CD4-positive, alpha-beta T cell treated with Interleukin-4 for 1 hour (primary cell): ENCODE measurements around the gene POLD1.
"Not testable (repeated sequence)": the region's sequence is repeated elsewhere in the genome, so short reads cannot be mapped to it uniquely, and the experiment has no call there.

Source experiments
- DNase-seq, 2 donors: peaks; one replicate each; pipeline ENCODE4 v3.0.0-alpha.2; 2020 to 2022

The POLD1 gene

DNA sequence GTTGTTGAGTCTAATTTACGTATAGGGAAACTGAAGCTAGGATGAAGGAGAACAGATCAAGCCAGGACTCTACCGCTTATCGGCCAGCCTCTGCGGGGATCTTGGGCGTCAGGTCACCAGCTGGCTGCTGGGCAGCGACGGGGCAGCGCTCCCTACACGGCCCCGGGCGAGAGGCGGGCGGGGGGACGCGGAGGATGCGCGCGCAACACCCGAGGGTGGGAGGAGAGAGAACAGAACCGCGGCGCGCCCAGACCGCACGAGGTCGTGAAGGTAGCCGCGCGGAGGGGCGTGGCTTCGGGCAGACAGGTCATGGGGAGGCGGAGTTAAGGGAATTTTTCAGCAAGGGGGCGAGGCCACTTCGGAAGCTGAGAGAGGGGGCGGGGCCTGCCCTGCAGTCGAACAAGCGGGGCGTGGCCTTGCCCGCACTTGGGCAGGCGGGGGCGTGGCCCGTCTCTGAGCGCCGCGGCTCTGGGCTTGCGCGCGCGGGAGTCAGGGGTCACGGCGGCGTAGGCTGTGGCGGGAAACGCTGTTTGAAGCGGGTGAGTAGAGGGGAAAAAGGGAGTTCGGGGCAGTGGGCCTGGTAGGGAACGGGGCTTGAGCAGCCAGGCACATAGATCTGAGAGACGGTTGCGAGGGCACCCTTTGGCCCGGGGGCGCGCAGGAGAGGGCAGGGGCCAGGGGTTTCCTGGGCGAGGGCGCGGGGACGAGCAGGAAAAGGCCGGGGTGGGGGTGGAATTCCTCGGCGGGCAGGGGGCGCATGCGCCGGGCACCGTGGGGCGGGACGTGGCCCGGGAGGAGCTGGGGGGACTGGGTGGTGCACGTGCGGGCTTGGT, at the start of gene POLD1:
Gene POLD1, plus strand, starts transcription at position 496 of the 833 bp plus-strand sequence. CDS start 14,505 bp downstream, outside the sequence.
- DNase-seq, result peak; percentile 99

- no peak for DNase-seq
These were observed 49.3 kb upstream of the POLD1 start for GRCh38 chr19:50334741-50335421.

GRCh38 chr19:50337031-50337430, 47.1 kb upstream of the POLD1 start:
- not testable (repeated sequence) for DNase-seq

DNA sequence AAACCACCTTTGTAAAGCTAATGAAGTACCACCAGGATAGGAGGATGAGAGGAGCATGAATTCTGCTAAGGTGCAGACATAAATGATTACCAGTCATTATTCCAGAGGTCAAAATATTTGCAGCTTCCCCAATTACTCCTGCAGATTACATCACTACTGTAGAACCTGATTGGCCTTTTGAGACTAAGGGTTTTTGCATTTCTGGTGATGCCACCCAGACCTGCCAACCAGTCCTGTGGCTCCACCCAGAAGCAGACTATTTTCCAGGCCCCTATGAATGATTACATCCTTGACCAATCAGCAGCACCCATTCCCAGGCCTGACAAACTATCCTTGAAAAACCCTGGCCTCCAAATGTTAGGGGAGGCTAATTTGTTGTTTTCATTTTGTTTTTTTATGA, 43.8 kb upstream of the POLD1 start:
- no peak for DNase-seq

GRCh38 chr19:50341091-50341564, 43.0 kb upstream of the POLD1 start:
- peak in 1 of 2 donors; percentile 35 for DNase-seq

DNA sequence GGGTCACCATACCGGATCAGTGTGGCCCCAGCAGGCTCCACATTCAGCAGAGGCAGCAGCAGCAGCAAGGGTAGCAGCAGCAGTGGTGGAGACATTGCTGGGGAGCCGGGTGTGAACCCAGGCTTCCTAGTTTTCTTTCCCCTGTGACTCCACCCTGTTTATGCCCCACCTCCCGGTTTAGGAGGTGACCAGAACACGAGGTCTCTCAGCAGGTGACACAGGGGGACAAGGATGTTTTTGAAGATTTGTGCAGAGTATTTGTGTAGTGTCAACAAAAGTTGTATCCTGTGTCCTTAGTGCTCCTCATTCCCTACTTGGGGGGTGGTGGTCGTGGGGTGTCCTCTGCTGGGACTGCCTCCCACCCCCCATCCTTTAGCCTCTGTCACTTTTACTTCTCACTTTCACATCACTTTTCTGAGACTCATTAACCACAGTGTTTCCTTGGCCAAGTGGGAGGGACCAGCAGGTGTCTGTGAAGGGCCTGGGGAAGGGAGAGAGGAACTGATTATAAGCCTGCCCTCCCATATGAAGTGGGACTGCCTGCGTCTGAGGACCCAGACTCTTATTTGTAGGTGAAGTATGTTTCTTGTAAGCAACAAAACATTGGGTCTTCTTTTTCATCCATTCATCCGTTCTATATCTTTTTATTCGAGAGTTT, 39.4 kb upstream of the POLD1 start:
- peak in 1 of 2 donors; percentile 71 for DNase-seq

DNA sequence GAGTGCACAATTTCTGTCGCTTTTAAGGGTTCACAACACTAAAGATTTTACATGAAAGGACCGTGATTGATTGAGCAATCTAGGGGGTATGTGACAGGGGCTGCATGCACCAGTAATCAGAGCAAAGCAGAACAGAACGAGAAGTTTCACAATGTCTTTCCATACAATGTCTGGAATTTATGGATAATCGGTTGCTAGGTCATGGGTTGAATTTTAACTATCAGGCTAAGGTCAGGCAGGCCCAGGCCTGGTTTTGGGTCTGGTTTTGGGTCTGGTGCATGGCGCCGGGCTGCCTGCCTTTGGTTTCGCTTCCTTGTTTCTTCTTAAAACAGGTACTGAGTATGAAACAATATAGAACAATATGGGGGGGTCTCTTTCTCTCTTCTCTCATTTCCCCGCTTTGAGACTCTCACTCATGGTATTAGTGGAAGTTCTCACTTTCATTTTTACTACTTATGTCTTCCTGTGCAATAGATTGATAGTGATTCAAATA, 37.0 kb upstream of the POLD1 start:
- DNase-seq, result peak in 1 of 2 donors; percentile 65

DNA sequence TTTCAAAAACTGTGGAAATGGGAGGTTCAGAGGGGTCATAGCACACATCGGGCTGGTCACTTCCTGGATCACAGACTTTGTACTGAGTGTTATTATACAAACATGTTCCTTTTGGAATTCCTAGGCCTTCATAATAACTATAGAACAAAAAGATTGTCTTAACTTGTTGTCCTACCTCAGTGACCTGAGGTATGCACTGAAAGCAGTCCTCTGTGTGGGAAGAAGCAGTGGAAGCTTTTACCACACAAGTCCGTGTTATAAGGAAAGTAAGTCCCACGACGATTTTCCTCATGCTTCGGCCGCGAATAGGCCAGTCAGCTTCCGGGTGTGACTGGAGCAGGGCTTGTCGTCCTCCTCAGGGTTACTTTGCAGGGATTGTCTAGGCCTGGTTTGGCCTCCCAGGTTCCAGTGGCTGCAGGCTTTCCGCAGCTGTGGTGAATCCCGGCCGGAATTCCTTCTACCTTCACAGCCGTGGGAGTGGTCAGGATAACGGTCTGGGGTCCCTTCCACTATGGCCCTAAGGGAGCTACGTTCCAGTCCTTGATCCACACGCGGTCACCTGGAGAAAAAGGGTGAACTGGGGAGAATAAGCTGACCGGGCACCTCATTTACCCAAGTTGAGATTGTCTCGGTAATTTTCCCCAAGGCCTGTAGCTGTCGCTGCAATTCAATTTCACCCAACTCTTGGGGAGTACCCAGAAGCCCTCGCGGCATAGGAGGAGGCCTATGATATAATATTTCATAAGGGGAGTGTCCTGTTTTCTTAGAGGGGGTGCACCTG, 34.7 kb upstream of the POLD1 start:
- DNase-seq, result no peak

DNA sequence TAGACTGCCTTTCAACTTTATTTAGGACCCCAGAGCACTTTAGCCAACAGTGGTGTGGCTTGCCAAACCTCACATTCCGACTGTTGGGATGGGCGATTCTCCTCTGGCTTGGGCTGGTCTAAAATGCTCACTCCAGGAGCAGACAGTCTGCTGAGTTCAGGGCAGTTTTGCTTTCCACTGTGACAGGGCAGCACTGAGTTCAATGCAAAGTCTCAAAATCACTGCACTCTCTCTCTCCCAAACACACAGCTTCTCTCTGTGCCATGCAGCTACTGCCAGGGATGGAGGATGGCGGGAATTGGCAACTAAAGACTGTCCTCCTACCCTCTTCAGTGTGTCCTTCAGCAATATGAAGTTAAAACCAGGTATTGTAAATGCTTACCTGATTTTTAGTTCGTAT, 31.9 kb upstream of the POLD1 start:
- no peak for DNase-seq

DNA sequence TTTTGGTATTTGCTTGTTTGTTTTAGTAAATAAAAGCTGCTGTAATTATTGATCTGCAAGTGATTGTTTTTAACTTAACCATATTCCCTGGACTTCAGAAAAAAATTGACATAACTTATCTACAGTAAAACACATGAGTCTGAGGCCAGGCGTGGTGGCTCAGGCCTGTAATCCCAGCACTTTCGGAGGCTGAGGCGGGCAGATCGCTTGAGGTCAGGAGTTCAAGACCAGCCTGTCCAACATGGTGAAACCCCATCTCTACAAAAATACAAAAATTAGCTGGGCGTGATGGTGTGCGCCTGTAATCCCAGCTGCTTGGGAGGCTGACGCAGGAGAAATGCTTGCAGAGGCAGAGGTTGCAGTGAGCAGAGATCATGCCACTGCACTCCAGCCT, 30.7 kb upstream of the POLD1 start:
- DNase-seq, result not testable (repeated sequence)

DNA sequence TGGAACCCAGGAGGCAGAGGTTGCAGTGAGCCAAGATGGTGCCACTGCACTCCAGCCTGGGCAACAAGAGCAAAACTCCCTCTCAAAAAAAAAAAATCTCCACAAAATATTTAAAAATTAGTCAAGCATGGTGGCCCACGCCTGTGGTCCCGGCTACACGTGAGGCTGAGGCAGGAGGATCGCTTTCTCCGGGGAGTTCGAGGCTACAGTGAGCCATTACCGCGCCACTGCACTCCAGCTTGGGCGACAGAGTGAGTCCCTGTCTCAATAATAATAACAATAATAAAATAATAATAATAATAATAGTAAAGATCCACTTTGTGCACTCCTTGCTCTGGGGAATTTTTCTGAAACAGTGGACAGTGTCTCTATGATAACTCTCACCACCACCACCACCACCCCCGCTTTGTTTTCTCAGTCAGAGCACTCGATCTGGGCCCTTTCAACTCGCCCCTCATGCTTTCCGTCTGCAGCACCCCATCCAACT, 27.4 kb upstream of the POLD1 start:
- no peak for DNase-seq

GRCh38 chr19:50357178-50358100, 26.7 kb upstream of the POLD1 start:
- peak; percentile 91 to 92 for DNase-seq

DNA sequence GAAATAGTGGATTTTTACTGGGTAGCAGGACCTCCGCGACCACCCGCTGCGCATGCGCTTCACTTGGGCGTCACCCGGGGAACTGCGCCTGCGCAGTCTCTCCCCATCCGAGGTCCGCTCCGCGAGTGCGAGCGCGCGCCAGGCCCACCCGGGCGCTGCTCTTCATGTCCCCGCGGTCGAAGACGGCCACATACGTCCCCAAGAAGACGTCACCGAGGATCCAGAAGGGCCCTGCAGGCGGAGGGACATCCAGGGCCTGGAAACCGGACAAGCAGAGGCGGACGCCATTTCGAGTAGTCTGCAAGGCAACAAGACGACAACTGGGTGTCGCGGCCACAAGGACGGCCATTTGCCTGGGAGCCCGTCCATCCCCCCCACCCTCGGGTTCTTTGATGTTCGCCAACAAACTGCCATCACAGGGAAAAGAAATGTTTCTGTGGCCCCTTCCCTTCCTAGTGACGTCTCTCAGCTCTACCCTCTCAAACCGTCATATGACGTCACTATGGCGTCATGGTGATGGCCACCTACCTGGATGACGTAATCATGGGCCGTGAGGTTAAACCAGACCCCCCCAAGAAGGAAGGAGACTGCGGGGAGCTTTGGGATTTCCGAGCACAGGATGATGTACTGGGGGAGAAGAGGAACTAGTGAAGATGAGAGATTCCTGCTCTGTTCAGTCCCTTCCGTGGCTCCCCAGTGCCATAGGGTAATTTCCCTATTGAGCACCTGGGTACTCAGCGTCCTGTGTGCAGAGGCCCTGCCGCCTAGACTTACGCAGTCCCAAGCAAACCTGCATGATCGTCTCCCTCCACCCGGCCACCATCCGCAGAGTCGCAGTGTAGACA, 25.4 kb upstream of the POLD1 start:
- peak; percentile 87 to 88 for DNase-seq

GRCh38 chr19:50359328-50359818, 24.8 kb upstream of the POLD1 start:
- DNase-seq, result peak in 1 of 2 donors; percentile 34

DNA sequence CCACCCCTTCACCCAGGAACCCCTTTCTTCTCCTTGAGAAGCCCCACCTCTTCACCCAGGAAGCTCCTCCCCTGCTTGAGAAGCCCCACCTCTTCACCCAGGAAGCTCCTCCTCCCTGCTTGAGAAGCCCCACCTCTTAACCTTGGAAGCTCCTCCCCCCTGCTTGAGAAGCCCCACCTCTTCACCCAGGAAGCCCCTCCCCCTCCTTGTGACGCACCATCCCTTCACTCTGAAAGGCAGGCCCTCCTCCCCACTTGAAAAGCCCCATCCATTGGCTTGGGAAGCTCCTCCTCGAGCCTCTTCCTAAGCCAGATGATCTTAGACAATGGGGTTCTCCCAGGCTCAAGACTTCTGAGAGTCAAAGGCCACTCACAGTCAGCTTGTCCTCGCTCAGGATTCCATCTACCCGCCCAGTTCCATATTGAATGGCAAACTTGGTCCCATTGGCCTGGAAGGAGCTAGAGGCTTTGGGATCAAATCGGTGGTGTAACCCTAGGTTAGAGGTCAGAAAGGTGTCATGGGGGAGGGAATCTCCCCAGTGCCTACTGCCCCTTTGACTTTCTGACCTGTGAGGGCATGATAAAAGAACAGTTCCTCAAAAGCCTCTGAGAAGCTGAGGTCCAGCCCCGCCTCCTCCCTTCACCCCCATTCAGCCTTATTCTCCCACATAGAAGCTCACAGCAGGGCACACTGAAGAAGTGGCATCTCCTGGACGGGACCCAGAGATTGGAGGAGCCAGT, 22.7 kb upstream of the POLD1 start:
- peak; percentile 29 to 47 for DNase-seq

DNA sequence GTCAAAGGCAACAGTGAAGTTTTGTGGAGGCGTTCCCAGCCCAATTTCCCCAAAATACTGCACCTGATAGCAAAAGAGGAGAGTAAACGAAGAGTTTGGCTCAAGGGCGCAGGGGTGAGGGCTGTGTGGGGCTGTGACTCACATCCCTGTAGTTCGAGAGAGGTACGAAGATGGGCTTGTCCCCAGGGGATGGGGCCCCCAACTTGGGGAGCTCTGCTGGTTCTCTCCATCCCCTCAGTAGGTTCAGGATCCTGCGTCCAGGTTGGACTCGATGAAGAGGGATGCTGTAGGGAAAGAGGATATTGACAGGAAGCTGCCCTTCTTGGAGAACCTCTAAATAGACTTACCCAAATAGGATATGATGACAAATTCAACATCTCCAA, 22.1 kb upstream of the POLD1 start:
- no peak for DNase-seq

GRCh38 chr19:50362656-50363424, 21.3 kb upstream of the POLD1 start:
- no peak for DNase-seq
